HK-2 (cell line): ENCODE results near the gene PRSS58.

Experiments
- DNase-seq: peaks from one replicate; pipeline ENCODE4 v3.0.0-alpha.2; 2018; ENCODE audit not compliant: unreplicated experiment

PRSS58 gene

GRCh38 chr7:142257958-142258357 lies at the start of gene PRSS58:
Gene PRSS58 (minus strand): TSS chr7:142258058. CDS start chr7:142257707, 351 bp downstream.
- DNase-seq: no peak

GRCh38 chr7:142307246-142307900 lies 49.5 kb upstream of the PRSS58 start:
- DNase-seq: no peak

GRCh38 chr7:142303650-142304049 lies 45.8 kb upstream of the PRSS58 start:
- DNase-seq: no peak

GRCh38 chr7:142301923-142302550 lies 44.2 kb upstream of the PRSS58 start:
- DNase-seq: no peak

GRCh38 chr7:142301299-142301698 lies 43.4 kb upstream of the PRSS58 start:
- no peak for DNase-seq

- no peak for DNase-seq
Measured at GRCh38 chr7:142300689-142301088, 42.8 kb upstream of the PRSS58 start.

GRCh38 chr7:142299237-142299781 lies 41.5 kb upstream of the PRSS58 start:
- DNase-seq: no peak

- no peak for DNase-seq
Measured at GRCh38 chr7:142298627-142299026, 40.8 kb upstream of the PRSS58 start.

GRCh38 chr7:142298009-142298408 lies 40.2 kb upstream of the PRSS58 start:
- DNase-seq: no peak

GRCh38 chr7:142280263-142280662 lies 22.4 kb upstream of the PRSS58 start:
- no peak for DNase-seq

GRCh38 chr7:142279601-142280000 lies 21.7 kb upstream of the PRSS58 start:
- no peak for DNase-seq

- DNase-seq: no peak
Measured at GRCh38 chr7:142275028-142275427, 17.2 kb upstream of the PRSS58 start.

- DNase-seq: no peak
Measured at GRCh38 chr7:142272841-142273240, 15.0 kb upstream of the PRSS58 start.

- no peak for DNase-seq
Measured at GRCh38 chr7:142263598-142264380, 5.9 kb upstream of the PRSS58 start.

- no peak for DNase-seq
Measured at GRCh38 chr7:142250705-142251104, 7.2 kb downstream of the PRSS58 start.

GRCh38 chr7:142249918-142250317 lies 7.9 kb downstream of the PRSS58 start:
- no peak for DNase-seq

GRCh38 chr7:142248166-142249160 lies 9.4 kb downstream of the PRSS58 start:
- no peak for DNase-seq

GRCh38 chr7:142243823-142244222 lies 14.0 kb downstream of the PRSS58 start:
- DNase-seq: no peak

GRCh38 chr7:142240546-142240945 lies 17.3 kb downstream of the PRSS58 start:
- DNase-seq: no peak

- no peak for DNase-seq
Measured at GRCh38 chr7:142231716-142232115, 26.1 kb downstream of the PRSS58 start.

- no peak for DNase-seq
Measured at GRCh38 chr7:142228537-142229104, 29.2 kb downstream of the PRSS58 start.
